ENCODE data around the gene TMEM132E.

TMEM132E gene

GRCh38 chr17:34637041-34637547 is 57.7 kb downstream of the TMEM132E start:
- DNase-seq = no peak

GRCh38 chr17:34637548-34638525 is 58.5 kb downstream of the TMEM132E start:
- peak; percentile 78 for DNase-seq

GRCh38 chr17:34638526-34639260 is 59.3 kb downstream of the TMEM132E start:
- DNase-seq = no peak

GRCh38 chr17:34639706-34640425 is 60.5 kb downstream of the TMEM132E start:
- no peak for DNase-seq

- DNase-seq = no peak
Measured at GRCh38 chr17:34641368-34641767, 62.0 kb downstream of the TMEM132E start.

- no peak for DNase-seq
Measured at GRCh38 chr17:34644941-34645550, 65.7 kb downstream of the TMEM132E start.

- no peak for DNase-seq
Measured at GRCh38 chr17:34645594-34645993, 66.2 kb downstream of the TMEM132E start.

- DNase-seq = no peak
Measured at GRCh38 chr17:34647511-34647910, 68.1 kb downstream of the TMEM132E start.

- no peak for DNase-seq
Measured at GRCh38 chr17:34650051-34650750, 70.8 kb downstream of the TMEM132E start.

- no peak for DNase-seq
Measured at GRCh38 chr17:34651402-34651811, 72.0 kb downstream of the TMEM132E start.

- no peak for DNase-seq
Measured at GRCh38 chr17:34652021-34652555, 72.7 kb downstream of the TMEM132E start.

GRCh38 chr17:34653511-34653910 is 74.1 kb downstream of the TMEM132E start:
- no peak for DNase-seq

GRCh38 chr17:34654276-34654880 is 75.0 kb downstream of the TMEM132E start:
- no peak for DNase-seq

GRCh38 chr17:34654881-34655276 is 75.5 kb downstream of the TMEM132E start:
- no peak for DNase-seq

- no peak for DNase-seq
Measured at GRCh38 chr17:34656801-34657200, 77.4 kb downstream of the TMEM132E start.

GRCh38 chr17:34658811-34659560 is 79.6 kb downstream of the TMEM132E start:
- DNase-seq = no peak

GRCh38 chr17:34663714-34664113 is 84.3 kb downstream of the TMEM132E start:
- DNase-seq = no peak

GRCh38 chr17:34665150-34665806 is 85.9 kb downstream of the TMEM132E start:
- DNase-seq = no peak
